ENCODE data around the gene MYH10.

The MYH10 gene

GRCh38 chr17:8494506-8495111 lies 135.9 kb downstream of the MYH10 start:
- DNase-seq (ENCODE audit: low spot score), result no peak

DNA sequence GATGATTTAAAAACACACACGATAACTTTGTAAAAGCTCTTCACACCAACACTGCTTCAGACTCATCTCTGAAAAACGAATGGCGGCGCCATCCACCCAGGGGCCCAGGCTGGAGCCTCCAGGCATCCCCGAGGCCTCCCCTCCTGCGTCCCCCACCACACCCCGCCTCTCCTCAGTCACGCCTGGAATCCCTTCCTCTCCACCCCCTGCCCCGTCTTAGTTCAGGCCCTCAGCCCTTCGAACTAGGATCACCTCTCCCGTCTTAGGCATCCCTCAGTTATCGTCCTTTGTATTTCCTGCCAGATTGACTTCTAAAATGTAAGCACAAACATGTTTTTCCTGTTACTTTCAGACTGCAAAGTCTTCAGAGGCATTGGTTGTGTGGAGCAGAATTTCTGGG lies 136.5 kb downstream of the MYH10 start:
- DNase-seq (ENCODE audit: low spot score), result no peak

DNA sequence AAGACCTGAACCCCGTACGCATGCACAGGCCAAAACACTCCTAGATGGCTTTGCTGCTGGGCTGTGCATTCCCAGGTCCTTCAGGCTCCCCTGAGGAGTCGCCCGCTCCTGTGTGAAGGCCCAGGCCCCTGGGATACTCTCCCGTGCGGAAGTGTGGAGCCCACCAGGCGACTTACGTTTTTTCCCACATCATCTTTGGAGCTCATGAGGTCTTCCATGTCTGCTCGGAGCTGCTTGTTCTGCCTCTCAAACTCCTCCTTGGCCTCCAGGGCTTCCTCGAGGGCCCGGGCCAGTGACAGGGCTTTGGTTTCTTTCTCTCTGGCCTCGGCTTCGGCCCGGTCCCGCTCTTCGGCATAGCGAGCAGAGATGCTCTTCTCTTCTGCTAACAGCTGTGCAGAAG lies 138.4 kb downstream of the MYH10 start:
- no peak for DNase-seq (ENCODE audit: low spot score)

DNA sequence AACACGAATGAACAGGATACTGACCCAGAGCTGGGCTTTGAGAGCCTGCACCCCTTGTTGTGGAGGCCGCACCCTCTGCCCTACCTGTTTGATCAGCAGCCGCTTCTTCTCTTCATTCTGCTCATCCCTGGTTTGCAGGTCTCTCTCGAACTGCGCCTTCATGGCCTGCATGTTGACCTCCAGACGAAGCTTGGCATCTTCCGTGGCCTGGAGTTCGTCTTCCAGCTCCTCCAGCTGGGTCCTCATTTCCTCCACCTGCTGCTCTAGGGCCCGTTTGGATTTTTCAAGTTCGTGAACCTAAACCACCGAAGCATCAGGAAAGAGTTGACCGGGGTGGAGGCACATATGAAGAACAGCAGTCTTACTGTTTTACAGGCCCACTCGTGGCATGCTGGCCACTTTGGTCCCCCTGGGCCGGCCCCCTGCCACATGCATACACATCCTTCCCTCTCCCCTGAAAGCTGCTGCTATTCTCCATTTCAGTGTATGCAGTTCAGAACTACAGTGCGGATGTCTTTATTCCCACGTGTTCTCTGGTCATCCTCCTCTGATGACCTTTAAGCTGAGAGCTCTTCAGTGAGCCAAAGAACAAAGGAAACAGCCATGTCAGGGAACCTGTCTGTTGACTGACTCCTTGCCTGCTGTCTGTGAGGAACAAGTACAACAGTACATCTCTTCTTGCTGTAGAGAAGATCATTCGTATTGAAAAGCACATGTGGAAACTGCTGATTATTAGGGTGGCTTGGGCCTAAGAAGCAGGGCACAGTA lies 140.1 kb downstream of the MYH10 start:
- no peak for DNase-seq (ENCODE audit: low spot score)

- no peak for DNase-seq (ENCODE audit: low spot score)
Measured at GRCh38 chr17:8489841-8490240, 140.7 kb downstream of the MYH10 start.

- DNase-seq (ENCODE audit: low spot score), result peak; percentile 48
Measured at GRCh38 chr17:8488901-8489300, 141.6 kb downstream of the MYH10 start.

DNA sequence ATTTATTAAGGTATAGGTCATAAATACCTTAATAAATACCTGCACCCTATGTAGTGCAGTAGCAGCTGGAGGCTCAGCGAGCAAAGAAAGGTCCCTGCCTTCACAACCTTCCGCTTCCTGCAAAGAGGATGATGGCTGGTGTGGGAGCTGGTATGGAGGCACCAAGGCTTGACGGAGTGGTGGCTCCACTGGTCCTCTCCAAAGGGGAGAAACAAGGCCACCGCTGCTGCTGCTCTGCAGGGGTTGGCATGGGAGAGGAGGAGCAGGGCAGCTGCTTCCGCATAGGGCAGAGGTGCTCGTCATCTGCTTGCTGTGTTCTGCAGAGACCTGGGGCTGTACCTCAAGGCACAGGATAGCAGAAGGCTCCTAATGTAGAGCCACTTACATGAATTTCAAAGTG lies 142.0 kb downstream of the MYH10 start:
- no peak for DNase-seq (ENCODE audit: low spot score)

DNA sequence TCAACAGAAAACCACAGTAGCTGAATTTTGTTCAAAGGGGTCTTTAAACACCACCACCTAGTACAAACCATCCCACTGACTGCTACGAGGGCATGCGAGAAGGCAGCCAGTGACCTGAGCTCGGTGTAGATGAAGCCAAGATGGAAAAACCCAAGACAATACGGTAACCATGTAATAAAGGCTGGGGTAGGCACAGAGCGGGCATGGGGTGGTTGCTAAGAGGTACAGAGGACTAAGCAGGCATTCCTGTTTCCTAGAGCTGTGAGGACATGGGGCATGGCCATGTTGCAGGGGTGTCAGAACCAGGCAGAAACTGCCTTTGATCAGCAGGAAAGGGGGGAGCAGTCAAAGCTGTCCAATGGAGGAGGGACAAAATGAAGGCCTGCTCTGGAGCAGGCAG lies 142.8 kb downstream of the MYH10 start:
- DNase-seq (ENCODE audit: low spot score), result no peak

DNA sequence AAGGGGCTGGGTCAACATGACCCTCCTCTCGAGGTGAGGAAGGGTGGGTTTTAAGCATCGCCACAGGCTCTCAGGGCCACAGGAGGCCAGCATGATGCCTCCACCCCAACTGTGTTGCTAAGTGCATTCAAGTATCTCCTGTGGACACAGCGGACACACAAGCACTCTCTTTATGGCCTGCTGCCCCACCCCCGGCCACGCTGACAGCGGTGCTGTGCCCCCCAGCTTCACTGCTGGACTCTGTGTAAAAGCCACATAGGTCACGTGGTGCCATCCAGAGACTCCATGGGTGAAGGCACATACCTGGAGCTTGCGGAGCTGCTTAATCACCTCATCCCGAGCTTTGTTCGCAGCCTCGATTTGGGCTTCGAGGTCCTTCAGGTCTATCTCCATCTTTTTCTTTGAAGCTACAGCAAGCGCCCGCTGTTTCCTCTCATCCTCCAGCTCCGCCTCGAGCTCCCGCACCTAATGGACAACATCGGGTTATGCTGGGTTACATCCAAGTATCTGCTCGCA lies 143.3 kb downstream of the MYH10 start:
- no peak for DNase-seq (ENCODE audit: low spot score)

DNA sequence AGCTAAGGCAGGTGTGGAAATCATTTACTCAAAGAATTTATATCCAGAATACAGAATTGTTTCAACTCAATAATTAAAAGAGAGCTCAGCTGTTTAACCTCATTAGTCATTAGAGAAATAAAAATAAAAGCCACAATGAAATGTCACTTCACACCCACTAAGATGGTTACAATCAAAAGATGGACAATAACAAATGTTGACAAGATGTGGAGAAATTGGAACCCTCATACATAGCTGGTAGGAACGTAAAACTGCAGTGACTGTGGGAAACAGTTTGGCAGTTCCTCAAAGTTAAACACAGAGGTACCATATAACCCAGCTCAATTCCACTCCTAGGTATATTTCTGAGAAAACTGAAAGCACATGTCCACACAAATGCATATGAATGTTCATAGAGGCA lies 145.0 kb downstream of the MYH10 start:
- DNase-seq (ENCODE audit: low spot score), result no peak

DNA sequence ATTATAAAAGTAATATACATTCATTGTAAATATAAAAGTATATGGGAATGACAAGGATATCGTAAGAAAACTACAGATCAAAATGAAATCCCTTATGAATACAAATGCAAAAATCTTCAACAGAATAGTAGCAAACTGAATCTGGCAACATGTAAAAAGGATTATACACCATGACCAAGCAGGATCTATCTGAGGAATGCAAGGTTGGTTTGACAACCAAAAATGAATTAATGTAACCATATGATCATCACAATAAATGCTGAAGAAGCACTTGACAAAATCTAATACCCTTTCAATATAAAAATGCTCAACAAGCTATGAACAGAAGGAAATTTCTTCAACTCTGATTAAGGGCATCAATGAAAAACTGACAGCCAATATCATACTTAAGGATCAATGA lies 146.1 kb downstream of the MYH10 start:
- no peak for DNase-seq (ENCODE audit: low spot score)

DNA sequence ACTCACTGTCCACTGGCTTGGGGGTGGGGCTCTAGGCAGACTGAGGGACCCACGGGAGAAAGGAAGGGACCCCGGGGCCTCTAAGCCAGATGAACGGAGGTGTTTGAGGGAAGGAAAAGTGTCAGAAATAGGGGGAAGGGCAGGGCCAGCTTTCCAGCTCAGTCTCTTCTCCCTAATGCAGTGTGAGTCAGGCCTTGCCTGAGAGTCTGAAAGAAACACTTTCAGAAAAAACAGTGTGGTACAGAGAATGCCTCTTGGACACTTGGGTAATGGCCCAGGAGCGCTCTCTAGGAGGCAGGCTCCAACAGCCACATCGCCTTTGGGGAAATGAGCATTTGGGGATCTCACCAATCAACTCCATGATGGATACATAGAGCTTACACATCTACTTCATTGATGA lies 148.0 kb downstream of the MYH10 start:
- DNase-seq (ENCODE audit: low spot score), result no peak

DNA sequence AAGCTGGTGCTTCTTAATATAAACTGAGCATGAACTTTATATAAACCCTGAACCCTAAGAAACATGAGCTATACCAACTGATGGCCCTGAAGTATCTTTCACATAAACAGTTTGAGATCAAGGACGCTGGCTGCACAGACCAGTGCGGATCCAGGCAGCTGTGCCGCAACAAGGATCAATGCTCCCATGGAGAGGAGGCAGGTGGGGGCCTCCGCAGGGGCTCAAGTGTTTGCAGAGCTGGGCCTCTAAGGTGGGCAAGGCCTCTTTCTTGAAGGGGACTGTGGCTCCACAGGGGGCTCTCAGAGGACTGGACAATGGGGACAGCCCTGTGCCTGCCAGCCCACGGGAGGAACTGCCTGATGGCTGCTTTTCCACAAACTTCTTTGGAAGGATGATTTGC lies 148.8 kb downstream of the MYH10 start:
- no peak for DNase-seq (ENCODE audit: low spot score)

DNA sequence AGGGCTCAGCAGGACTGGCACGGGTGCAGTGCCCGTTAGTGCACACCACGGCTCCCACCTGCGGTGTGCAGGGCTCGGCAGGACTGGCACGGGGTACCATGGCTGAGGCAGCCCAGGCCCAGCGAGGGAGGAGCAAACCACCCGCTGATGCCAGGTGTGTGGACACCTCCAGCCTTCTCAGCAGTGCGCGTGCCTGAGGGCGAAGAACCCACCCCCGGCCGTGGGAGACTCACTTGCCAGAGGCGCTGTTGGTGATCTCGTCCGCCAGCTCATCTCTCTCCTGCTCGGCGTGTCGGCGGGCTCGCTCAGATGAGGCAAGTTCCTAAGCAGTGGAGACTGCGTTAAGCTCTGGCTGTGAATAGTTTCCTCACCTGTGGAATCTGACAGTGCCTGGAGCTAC lies 149.4 kb downstream of the MYH10 start:
- no peak for DNase-seq (ENCODE audit: low spot score)

- no peak for DNase-seq (ENCODE audit: low spot score)
Measured at GRCh38 chr17:8480011-8480976, 150.2 kb downstream of the MYH10 start.

DNA sequence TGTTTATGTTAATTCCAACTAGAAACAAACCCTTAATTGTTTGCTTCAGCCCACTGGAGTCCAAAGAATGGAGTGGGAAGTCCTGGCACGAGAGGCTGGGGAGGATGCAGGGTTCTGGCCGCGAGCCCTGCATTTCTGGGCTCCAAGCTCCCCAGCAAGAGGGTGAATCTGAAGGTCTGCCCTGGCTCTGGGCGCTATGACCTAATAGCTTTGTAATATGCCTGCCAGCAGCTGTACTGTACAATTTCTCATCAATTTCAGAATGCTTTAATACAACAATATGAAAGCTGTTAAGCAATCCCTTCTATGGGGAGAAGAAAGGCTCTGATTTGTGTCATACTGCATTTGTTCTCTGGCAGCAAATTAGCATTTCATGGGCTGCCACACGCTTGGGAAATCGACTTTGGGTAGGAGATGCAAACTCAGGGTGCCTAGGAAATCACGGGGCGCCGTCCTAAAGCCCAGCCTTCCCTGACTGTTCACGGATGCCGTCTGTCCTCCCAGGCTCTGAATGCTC lies 151.0 kb downstream of the MYH10 start:
- DNase-seq (ENCODE audit: low spot score), result peak; percentile 62

GRCh38 chr17:8477715-8478441 lies 152.6 kb downstream of the MYH10 start:
- DNase-seq (ENCODE audit: low spot score), result no peak

GRCh38 chr17:8477171-8477570 lies 153.4 kb downstream of the MYH10 start:
- no peak for DNase-seq (ENCODE audit: low spot score)

DNA sequence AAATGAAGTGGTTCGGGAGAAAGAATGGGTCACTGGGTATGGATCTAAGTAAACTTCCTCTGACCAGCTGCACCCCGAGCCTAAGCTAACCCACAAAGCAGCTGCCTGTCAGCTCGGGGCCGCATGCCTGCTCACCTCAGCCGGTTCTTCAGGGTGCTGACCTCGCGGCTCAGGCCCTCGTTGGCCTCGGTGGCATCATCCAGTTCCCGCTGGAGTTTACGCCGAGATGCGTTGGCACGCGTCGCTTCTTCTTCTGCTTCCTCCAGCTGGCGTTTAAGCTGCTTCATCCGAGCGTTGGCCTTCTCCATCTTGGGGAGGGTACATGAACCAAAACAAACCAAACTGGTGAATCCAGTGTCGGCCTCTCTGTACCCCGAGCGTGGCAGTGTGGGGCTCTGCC lies 153.8 kb downstream of the MYH10 start:
- no peak for DNase-seq (ENCODE audit: low spot score)

GRCh38 chr17:8475781-8476180 lies 154.7 kb downstream of the MYH10 start:
- no peak for DNase-seq (ENCODE audit: low spot score)

GRCh38 chr17:8475227-8475626 lies 155.3 kb downstream of the MYH10 start:
- no peak for DNase-seq (ENCODE audit: low spot score)

GRCh38 chr17:8474826-8475225 lies 155.7 kb downstream of the MYH10 start:
- no peak for DNase-seq (ENCODE audit: low spot score)

Data from cerebellar cortex (tissue), 1 donor.